ENCODE data around the gene INSYN1. TPM values are rescaled to one million over a fixed set of nuclear protein-coding genes. Genes with fewer than 3 reads are reported as not detected.
A peak's percentile ranks its signal among the peaks of the same experiment; 100 is the strongest.

The INSYN1 gene, protein sequence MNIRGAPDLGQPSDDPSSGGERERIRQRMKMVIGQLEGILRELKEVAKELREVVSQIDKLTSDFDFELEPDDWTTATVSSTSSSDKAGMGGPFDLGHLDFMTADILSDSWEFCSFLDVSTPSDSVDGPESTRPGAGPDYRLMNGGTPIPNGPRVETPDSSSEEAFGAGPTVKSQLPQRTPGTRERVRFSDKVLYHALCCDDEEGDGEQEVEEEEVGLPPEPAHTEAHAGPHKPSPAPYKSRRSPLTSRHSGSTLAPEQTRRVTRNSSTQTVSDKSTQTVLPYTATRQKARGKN
- polyA plus RNA-seq (2012; ENCODE audit: insufficient read depth, insufficient read length, low read depth) = 6.1 TPM

DNA sequence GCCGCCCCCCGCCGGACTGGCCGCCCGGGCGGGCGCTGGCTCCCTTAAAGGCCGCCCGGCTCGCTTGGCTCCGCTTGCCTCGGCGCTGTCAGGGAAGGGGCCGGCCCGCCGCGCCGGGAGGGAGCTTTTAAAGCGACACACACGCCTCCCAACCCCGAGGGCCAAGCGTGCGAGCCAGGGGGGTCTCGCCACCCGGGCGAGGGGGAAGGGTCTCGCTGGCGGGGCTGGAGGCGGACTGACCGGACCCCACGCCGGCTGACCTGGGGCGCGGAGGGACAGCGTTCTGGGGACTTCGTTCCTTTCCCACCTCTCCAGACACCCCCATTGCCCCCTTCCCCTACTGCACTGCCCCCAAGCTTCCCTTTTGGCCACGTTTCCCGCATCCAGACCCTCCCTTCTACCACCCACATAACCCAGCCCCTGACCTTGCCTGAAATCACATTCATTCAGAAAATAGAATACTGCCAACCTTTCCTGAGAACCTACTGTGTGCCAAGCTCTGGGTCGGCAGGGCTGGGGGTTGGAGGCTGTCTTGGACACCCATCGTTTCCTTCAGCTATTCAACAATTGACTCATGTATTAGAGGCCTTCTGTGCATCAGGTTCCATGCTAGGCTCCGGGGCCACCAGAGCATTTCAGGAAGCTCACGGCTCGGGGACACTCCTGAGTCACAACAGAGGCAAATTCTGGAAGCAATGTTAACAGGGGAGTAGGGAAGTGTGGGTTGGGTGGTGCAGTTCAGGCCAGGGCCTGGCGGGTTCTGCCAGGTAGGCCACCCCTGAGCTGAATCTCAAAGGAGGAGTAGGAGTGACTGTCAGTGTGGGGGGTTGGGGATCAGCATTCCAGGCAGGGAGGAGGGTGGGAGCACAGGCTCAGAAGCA, at the start of gene INSYN1:
Gene INSYN1, minus strand, starts transcription at position 102 of the 881 bp plus-strand sequence. CDS start 2,221 bp downstream, outside the sequence.
- H3K4me1 ChIP-seq = peaks cover 6% of the 10 kb centered on the region
- TF ChIP-seq, protein P1, sequence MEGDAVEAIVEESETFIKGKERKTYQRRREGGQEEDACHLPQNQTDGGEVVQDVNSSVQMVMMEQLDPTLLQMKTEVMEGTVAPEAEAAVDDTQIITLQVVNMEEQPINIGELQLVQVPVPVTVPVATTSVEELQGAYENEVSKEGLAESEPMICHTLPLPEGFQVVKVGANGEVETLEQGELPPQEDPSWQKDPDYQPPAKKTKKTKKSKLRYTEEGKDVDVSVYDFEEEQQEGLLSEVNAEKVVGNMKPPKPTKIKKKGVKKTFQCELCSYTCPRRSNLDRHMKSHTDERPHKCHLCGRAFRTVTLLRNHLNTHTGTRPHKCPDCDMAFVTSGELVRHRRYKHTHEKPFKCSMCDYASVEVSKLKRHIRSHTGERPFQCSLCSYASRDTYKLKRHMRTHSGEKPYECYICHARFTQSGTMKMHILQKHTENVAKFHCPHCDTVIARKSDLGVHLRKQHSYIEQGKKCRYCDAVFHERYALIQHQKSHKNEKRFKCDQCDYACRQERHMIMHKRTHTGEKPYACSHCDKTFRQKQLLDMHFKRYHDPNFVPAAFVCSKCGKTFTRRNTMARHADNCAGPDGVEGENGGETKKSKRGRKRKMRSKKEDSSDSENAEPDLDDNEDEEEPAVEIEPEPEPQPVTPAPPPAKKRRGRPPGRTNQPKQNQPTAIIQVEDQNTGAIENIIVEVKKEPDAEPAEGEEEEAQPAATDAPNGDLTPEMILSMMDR (IDR thresholded peaks at IDR 0.05; ENCODE audit: low read depth, low read length) = no peak
- DNase-seq = no peak
- peak within 1 kb of the TSS; percentile 49 for H3K4me3 ChIP-seq (ENCODE audit: low read depth, low read length)
- no peaks in the 10 kb centered on the region for H3K9me3 ChIP-seq
- no peaks in the 10 kb centered on the region for H3K36me3 ChIP-seq
- peaks cover 31% of the 10 kb centered on the region for H3K27me3 ChIP-seq

DNA sequence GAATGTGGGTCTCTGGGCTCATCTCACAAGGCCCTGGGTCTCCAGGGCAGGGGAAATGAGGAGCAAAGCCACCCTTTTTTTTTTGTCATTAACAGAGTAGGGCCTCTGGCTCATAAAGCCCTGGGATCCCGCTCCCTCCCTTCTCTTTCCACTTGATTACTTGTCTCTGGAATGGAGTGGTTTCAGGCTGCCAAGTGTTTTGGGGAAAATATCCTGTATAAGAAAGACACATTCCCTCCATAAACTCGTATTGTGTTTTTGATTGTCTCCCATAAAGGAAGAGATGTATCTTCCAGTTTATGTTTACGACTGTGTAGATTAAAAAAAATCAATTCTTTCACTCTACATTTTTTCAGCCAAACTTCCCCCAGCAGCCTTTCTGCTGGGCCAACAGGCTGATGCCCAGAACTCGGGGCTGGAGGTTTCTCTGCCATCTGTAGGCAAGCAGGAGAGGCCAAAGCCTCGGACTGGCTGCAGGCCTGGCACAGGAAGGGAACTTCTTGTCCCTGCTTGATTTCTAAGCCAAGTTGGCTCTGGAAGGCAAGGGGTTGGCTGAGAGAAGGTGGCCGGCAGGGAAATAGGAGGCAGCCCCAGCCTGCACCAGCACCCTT, 49.4 kb upstream of the INSYN1 start:
- no peaks in the 10 kb centered on the region for H3K4me1 ChIP-seq

DNA sequence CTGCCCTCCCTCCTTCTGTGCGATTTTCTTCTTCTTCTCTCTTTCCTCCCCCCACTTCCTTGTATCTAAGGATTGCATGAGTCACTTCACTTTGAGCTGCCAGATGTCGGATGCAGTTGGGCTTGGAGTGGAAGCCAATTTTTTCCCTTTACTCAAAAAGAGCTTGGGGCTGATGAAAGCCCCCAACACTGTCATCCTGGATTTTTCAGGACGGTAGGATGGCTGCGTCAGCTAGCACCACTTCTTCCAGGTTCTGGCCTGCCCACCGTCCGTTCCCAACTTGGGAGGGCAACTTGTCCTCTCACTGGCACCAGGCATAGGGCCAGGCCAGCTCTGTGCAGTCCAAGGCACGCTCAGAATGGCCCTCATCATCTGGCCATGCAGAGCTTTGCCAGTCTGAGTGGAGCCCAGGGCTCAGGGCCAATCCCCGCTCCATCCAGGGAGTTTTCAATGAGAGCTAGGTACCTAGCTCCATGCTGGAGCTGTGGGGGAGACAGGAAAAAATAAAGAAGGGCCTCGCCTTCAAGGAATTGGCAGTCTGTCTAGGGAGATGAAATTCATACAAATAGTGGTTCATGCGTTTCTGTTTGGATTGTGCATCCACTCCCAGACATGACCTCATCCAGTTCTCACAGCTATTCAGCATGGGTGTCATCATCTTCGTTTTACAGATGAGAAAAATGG, 47.7 kb upstream of the INSYN1 start:
- no peaks in the 10 kb centered on the region for H3K9me3 ChIP-seq
- H3K4me3 ChIP-seq (ENCODE audit: low read depth, low read length) = no peak overlapping the region
- no peaks in the 10 kb centered on the region for H3K36me3 ChIP-seq
- DNase-seq = no peak
- H3K27me3 ChIP-seq = no peaks in the 10 kb centered on the region
- no peaks in the 10 kb centered on the region for H3K4me1 ChIP-seq
- TF ChIP-seq, protein P1 (IDR thresholded peaks at IDR 0.05; ENCODE audit: low read depth, low read length) = no peak

More for the DNA sequence above, 49.4 kb upstream of the INSYN1 start:
- H3K27me3 ChIP-seq = no peaks in the 10 kb centered on the region
- no peak for DNase-seq
- H3K4me3 ChIP-seq (ENCODE audit: low read depth, low read length) = no peak overlapping the region
- TF ChIP-seq, protein P1 (IDR thresholded peaks at IDR 0.05; ENCODE audit: low read depth, low read length) = no peak
- no peaks in the 10 kb centered on the region for H3K9me3 ChIP-seq
- H3K36me3 ChIP-seq = no peaks in the 10 kb centered on the region

DNA sequence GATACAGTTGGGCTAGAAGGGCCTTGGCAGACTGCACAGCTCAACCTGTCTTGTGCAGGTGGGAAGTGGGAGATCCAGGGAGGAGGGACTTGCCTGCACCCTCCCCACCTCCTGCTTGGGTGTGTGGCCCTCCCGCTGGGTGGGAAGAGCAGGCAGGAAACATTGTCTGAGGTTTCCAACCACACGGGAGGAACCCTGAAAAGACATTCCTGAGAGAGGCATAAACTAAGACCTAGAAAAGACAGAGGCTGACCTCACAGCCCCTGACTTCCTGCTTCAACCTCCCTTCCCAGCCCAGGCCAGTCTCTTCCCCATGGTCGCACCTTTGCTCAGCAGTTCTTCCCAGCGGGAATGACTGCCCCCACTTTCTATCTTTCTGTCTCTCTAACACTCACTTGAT, 46.3 kb upstream of the INSYN1 start:
- H3K27me3 ChIP-seq = no peaks in the 10 kb centered on the region
- H3K4me1 ChIP-seq = no peaks in the 10 kb centered on the region
- no peaks in the 10 kb centered on the region for H3K9me3 ChIP-seq
- H3K36me3 ChIP-seq = no peaks in the 10 kb centered on the region
- no peak overlapping the region for H3K4me3 ChIP-seq (ENCODE audit: low read depth, low read length)
- DNase-seq = no peak
- TF ChIP-seq, protein P1 (IDR thresholded peaks at IDR 0.05; ENCODE audit: low read depth, low read length) = no peak

DNA sequence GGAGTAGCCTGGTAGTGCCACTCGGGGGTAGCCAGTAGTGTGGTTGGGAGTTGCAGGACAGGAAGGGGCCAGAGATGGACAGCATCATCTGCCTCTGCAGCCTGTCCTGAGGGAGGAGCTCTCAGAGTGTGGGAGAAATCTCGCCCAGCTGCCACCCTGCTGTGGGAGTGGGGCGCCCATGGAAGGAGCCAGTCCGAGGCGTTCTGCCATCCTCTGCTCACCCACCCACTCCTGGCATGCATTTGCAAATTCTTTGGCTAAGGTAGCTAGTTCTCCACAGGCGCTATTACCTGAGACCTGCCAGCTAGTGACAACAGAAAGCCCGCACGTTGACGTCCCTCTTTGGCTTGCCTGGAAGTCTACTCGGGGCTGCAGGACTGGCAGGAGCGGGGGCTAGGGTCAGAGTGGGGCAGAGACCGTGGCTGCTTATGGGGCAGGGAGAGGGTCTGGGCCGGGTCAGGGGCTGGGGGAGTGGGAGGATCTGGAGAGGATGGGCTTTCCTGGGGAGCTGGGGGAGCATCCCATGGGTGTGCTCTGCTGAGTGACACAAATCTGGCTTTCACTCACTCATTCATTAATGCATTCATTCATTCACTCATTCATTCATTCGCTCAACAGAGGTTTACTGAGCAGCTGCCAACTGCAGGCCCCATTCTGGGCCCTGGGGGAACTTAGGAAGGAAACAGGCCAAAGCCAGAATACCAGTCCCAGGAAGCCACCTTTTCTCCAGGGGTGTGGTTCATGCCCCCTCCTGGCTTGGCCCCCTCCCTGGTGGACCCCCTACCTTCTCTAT, 44.4 kb upstream of the INSYN1 start:
- H3K27me3 ChIP-seq = no peaks in the 10 kb centered on the region
- DNase-seq = no peak
- no peak overlapping the region for H3K4me3 ChIP-seq (ENCODE audit: low read depth, low read length)
- H3K36me3 ChIP-seq = no peaks in the 10 kb centered on the region
- no peaks in the 10 kb centered on the region for H3K4me1 ChIP-seq
- TF ChIP-seq, protein P1 (IDR thresholded peaks at IDR 0.05; ENCODE audit: low read depth, low read length) = no peak
- no peaks in the 10 kb centered on the region for H3K9me3 ChIP-seq

All from BE2C (cell line).